ENCODE results near the gene CCDC186. TPM values are rescaled to one million over a fixed set of nuclear protein-coding genes. Genes with fewer than 3 reads are reported as not detected.
A peak's percentile ranks its signal among the peaks of the same experiment; 100 is the strongest.

Gene CCDC186
- total RNA-seq, 1 donor = 14.6 TPM

- TF ChIP-seq CTCF (IDR thresholded peaks at IDR 0.05; ENCODE audit: insufficient read depth, low read length) = no peak
- no peak for DNase-seq (ENCODE audit: low read depth)
- no peak overlapping the region for H3K4me3 ChIP-seq (ENCODE audit: low read depth, low read length)
These were observed 38.5 kb downstream of the CCDC186 start for GRCh38 chr10:114135476-114135875.

- TF ChIP-seq CTCF (IDR thresholded peaks at IDR 0.05; ENCODE audit: insufficient read depth, low read length) = no peak
- no peak for DNase-seq (ENCODE audit: low read depth)
- no peak overlapping the region for H3K4me3 ChIP-seq (ENCODE audit: low read depth, low read length)
These were observed 42.9 kb downstream of the CCDC186 start for GRCh38 chr10:114131094-114131493.

GRCh38 chr10:114121031-114121430, 53.0 kb downstream of the CCDC186 start:
- H3K4me3 ChIP-seq (ENCODE audit: low read depth, low read length) = no peak overlapping the region
- TF ChIP-seq CTCF (IDR thresholded peaks at IDR 0.05; ENCODE audit: insufficient read depth, low read length) = no peak
- DNase-seq (ENCODE audit: low read depth) = no peak

- H3K4me3 ChIP-seq (ENCODE audit: low read depth, low read length) = no peak overlapping the region
- DNase-seq (ENCODE audit: low read depth) = no peak
- no peak for TF ChIP-seq CTCF (IDR thresholded peaks at IDR 0.05; ENCODE audit: insufficient read depth, low read length)
These were observed 55.5 kb downstream of the CCDC186 start for GRCh38 chr10:114118514-114118913.

- no peak for TF ChIP-seq CTCF (IDR thresholded peaks at IDR 0.05; ENCODE audit: insufficient read depth, low read length)
- no peak overlapping the region for H3K4me3 ChIP-seq (ENCODE audit: low read depth, low read length)
- no peak for DNase-seq (ENCODE audit: low read depth)
These were observed 56.3 kb downstream of the CCDC186 start for GRCh38 chr10:114117728-114118127.

- H3K4me3 ChIP-seq (ENCODE audit: low read depth, low read length) = no peak overlapping the region
- TF ChIP-seq CTCF (IDR thresholded peaks at IDR 0.05; ENCODE audit: insufficient read depth, low read length) = no peak
- DNase-seq (ENCODE audit: low read depth) = peak; percentile 10
These were observed 58.1 kb downstream of the CCDC186 start for GRCh38 chr10:114115661-114116445.
